SHP77 (cell line): Measurements from ENCODE around the gene CISTR.
"Not testable (repeated sequence)": the region's sequence is repeated elsewhere in the genome, so short reads cannot be mapped to it uniquely, and the experiment has no call there.

Experiments
- DNase-seq, 2 experiments: peaks; one replicate each; lab custom pipeline; 2025; lab: John Stamatoyannopoulos, UW

Gene CISTR

DNA sequence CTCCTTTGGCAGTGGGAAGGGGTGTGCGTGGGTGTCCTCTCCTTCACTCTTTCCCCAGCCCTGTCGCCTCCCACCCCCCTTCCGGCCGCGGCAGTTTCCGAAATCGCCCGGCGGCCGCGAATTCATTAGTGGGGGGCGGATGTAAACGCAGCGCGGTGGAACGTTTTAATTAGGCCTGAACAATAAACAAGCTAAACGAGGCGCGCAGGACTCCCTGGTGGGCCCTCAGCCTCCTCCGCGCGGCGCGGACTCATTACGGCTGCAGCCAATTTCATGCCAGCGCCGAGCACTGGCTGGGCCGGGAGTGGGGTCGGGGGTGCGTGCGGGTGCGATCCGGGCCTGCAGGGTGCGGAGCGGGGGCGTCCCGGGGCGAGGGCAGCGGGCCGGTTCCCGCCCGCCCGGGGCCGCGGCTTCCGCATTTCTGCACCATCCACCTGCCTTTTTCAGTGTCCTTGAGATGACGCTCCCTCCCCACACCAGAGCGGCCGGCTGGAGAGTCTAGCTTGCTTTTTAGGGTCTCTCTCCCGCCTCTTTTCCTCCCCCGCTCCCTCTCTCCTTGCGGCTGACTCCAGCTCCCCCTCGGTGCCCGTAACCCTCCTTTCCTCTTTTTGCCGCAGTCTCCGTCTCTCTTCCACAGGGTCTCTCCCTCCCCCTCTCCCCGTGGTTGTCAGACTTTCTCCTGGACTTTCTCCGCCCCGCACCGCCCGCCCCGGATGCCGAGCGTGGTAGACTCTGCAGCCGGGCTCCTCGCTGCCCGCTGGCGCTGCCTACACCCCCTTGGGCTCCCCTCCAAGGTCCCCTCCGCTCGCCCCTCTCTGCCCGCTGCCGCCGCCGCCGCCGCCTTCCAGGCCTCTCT, at the start of gene CISTR:
CISTR (minus strand) TSS at position 644 of the 856 bp plus-strand sequence.
- DNase-seq = no peak

DNA sequence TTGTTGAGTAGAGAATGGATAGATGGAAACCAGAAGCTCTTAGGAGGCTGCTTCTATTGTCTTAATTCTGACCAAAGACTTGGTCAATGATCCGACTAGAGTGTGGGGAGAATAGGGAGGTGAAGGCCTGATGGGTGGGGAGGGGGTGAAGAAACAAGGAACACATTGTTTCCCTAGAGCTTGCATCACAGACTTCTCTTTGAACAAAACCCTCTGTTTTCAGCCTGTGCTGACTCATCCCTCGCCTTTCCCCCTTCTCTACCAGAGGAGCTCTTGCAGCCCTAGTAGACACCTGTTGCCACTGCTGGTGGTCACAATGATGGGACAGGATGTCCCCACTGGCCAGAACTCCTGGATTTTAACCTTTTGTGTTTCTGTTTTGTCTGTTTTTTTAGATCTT, 46.8 kb upstream of the CISTR start:
- no peak for DNase-seq

DNA sequence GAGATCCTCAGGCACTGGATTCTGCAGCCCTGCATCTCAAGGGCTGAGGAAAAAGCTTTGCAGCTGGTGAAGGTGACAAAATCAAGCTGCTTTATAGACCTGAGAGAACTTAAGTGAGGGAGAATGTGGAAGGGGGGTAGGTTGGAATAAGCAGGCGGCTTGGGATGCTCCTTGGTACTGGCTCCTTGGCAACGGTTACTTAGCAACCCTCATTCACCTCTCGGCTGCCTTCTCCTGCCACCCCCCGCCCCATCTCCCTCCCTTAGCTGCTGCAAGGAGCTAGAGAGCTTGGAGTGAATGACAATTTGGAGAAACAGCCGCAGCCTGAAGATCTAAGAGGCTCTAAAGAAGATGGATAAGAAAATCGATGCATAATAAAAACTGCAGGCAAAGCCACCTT, 44.1 kb upstream of the CISTR start:
- no peak for DNase-seq

DNA sequence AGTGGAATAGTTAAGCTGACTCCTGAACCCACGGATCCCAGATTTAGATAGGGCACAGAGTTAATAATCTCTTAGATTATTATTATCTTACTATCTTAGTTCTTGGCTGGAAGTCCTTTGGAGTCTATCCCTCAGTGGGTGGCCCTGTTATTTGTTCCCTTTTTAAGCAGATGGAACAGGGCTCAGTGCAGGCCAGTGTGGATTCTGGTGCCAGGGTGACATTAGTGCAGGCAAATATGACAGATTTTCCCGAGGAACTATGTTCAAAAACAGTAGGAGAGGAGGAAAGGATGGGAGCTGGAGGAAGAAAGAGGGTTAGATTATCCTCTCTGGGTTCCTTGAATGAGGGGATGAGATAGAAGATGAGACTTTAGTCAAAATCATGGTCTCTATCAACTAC, 41.4 kb upstream of the CISTR start:
- DNase-seq = no peak

DNA sequence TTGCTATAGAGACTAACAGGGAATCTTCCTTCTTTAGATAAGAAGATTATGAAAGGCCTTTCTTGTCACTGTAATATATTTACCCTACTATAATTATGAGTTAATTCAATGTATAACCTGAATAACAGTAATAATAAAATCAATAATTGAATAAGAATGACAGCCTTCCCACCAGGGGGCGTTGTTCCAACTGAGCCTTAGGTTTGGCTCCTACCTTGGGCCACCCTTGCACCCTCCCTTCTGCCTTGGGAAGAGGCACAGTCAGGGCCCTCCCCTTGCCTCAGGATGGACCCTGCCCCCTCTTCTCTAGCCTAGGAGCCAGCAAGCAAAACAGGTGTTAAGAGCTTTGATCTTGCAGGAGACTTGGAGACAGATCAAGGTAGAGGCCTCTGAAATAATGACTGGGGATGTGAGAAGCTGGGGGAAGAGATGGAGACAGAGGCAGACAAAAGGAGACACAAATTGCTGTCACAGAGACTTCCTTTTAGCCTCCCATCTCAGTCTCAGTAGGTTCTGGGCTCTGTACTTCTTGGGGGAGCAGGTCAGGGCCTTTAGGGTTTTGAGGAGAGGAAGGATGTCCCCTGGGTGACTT, 40.1 kb upstream of the CISTR start:
- DNase-seq = no peak

DNA sequence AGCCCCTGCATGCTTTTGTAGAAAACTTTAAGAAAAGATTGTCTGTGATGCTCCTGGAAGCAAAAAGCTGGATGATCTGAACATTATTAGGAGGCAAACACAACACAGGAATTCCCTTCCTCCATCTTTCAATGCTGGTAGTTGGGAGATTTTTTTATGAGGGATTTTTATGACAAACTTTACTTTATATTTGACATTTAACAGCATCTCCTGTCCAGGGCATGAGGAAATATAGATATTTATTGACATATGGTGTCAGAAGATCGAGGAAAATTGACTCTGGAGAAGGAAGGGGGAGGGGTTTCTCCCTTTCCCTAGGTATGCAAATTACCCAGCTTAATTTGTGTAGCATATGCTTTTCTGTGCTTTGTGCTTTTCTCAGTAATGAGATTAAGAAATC, 37.8 kb upstream of the CISTR start:
- DNase-seq = no peak

DNA sequence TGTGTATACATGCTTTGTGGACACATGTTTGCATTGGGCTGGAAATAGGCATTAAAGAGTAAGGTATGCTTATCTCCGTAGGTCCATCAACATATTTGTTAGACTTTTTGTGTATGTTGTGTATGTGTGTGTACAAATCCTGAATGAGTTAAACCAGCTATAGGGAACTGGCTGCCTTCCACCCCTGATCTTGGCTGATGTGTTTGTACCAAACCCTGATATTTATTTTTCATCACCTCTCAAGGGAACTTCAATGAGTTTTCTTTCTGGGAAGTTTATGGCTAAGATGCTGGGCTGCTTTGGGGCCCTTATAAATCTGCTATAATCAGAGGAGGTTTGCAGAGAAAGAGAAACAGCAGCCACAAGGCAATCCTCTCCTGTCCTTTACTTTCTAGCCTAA, 37.1 kb upstream of the CISTR start:
- DNase-seq = no peak

DNA sequence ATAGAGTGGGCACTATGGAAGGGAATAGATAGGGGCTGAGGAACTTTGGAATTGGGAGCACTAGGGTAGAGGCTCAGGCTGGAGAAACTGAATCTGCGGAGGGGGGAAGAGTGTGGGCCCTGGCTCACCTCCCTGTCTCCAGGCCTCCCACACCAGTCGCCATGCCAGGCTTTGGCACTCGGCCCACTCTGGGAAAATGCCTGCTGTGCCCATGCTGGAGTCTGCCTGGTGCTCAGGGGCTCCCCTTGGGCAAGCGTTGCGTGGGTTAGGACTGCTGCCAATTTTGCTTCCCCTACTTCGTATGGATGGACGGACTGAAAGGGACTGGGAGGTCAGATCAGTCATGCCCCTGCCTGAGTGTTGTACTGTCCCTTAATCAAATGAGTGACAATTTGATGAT, 34.6 kb upstream of the CISTR start:
- no peak for DNase-seq

DNA sequence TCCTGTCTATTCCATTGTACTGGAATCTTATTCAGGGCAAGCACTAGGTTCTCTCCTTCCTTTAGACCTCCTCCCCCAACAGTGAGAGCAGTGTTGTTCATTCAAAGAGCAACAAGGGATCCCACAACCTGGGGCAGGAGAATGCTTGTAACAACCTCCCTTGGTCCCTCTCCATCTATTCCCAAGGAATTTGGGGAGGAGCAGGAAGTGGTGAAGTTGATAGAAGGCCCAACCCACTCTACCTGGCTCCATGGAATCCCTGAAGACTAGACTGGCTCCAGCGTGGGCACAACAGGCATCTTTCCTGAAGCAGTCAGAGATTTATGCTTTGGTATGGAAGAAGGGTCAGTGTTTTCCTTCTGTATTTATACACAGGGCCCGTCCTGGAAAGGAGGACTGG, 33.4 kb upstream of the CISTR start:
- DNase-seq = no peak

DNA sequence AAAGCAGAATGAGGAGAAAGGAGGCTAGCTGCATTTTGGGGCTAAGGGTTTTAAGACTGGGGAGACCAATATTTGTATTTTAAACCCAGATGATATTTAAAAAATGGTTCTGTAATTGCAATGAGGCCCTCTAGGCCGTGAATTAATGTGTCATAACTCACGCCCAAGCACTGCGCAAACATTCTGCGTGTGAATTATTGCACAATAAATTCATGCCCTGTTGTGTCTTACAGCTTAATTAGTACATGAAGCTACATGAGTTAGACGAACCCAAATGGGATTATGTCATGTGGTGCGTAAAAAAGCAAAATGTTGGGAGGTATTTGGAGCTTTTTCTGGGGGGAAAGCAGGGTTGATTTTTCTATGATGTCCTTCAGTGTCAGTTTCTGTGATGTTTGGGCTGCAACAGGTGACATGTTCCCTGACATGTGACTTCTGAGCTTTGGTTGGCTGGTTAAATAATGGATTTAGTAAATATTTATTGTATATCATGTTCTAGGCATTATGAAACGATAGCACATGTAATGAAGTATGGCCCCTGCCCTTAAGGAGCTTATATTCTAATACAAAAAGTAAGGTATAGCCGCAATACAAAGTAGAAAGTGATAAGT, 30.4 kb upstream of the CISTR start:
- DNase-seq = no peak

DNA sequence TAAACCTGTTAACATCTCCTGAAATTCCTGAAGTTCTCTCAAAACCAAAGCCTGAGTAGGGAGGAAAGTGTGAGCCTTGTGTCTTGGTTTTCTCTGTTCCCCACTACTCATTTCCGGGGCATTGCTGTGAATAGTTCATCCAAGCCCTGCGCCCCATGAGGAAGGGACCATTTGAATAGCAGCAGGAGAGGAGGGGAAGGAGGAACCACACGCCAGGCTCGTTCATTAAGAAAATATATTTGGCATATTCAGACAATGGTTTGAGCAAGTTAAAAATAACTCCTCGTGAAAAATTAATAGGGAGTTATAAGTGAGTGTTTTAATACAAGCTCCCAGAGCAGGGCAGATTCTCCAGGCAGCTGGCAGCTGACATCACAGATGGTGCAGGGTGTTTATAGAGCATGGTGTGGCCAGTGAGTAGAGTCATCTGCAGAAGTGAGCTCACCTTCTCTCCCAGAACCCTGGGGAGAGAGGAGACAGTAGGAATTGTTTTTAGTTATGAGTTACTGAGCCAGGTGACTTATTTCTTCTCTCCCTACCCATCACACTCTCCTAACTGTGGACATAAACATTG, 29.5 kb upstream of the CISTR start:
- DNase-seq = peak in 1 of 2 experiments; percentile 34

DNA sequence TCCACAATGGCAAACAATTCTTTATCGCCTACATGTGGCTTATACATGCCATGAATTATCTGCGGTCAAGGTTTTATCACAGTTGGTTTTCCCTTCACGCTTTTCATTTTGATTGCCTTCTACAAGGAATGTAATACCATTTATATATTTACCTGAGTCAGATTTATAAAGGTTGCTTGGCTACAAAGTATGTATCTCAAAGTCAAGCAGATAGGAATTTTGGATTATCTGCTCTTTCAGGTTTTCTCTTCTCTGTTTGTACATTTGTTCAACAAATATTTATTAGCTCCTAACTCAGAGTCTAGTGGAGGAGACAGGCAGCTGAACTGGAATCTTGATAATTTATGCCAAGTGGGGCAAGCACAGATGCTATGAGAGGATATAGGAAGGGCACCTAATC, 28.5 kb upstream of the CISTR start:
- no peak for DNase-seq

DNA sequence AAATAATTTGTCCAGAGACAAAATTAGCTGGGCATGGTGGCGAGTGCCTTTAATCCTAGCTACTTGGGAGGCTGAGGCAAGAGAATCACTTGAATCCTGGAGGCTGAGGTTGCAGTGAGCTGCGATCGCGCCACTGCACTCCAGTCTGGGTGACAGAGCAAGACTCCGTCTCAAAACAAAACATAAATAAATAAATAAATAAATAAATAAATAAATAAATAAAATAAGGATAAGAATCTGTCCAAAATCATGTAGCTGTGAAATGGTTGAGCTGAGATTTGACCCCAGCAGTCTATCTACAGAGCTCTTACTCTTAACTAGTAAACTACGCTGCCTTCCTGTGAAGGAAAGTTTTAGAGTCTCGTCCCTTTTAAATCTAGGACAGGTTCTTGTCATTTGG, 27.9 kb upstream of the CISTR start:
- not testable (repeated sequence) for DNase-seq

DNA sequence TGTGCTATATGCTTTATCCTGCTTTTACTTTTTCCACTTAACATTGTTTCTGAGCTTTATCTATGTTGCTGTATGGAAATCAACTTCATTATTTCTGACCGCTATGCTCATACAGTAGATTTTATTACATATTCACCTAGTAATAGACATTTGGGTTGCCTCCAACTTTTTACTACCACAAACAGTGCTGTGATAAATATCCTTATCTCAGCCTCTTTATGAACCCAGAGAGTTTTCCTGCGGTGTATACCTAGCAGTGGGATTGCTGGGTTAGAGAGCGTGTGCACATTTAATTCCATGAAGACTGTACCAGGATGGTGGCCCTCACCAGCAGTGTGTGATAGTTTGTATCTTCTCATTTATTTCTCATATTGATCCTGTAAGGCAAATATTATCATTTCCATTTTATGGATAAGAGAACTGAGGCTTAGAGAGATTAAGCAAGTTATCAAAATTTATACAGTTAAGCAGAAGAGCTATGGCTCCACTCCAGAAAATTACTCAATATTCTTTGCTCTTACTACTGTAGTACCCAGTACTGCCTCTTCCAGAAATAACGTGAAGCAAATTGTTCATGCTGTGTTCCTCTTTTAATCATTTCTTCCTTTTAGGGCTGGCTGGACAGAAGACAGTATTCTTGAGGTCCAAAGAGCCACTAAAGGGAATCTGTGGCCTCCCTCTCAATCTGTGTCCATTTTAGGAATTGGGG, 26.3 kb upstream of the CISTR start:
- DNase-seq = no peak

DNA sequence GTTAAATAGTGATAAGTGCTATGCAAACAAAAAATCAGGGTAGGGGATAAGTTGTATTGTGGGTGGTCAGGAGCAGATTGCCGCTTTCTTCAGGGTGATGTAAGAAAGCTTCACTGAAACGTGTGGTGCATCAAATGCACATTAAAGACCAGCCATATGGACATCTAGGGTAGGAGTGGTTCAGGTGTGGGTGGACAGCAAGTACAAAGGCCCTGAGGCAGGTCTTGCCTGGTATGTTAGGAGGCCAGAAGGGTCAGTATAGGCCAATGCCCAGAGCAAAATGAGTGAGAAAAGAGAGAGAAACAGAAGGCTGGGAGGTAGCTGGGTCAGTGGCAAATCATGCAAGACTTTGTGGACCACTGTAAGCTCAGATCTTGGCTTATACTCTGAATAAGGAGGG, 25.6 kb upstream of the CISTR start:
- DNase-seq = no peak

DNA sequence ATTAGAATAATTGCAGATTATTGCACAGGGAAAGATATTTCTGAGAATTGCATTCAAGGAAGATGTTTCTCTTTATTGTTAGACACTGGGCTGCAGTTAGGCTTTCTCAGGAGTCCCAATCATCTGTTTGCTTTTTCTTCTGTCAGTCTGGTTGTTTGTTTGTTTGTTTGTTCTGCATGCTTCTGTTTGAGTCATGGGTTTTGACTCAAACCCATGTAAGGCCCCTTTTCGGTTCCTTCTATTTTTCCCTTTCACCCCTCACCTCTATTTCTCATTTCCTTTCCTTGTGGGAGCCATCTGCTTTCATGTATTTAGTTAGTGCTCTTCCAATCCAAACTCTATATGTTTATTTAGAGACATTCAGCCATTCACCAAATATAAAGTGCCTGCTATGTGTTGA, 25.1 kb upstream of the CISTR start:
- no peak for DNase-seq

DNA sequence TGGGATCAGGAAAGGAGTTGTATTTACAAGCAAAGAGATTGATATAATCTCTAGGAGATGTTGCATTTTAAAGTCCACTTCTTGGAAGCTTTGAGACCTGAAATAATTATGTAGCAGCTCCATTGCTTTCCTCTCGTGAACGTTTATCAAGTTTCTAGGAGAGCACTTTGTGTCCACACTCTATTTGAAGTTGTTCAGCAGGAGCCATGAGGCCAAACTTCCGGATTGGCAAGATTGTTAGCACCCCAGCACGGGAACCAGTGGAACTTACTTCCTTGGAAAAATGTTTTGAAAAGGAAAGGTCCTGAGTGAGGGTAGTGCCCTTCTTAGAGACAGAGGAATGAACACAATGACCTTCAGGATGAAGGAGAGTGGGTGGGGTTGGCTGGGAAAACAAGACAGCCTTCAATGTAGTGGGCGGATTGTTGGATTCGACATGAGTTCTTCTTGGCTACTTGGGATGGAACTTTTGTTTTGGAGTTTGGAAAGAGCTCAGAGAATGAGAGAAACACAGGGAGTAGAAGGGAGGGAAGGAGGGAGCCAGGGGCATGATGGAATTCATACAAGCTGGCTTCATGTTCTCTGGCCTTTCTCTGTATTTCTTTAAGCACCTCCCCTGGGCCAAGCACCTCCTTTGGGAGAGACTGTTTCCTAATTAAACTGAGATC, 23.8 kb upstream of the CISTR start:
- DNase-seq = no peak

DNA sequence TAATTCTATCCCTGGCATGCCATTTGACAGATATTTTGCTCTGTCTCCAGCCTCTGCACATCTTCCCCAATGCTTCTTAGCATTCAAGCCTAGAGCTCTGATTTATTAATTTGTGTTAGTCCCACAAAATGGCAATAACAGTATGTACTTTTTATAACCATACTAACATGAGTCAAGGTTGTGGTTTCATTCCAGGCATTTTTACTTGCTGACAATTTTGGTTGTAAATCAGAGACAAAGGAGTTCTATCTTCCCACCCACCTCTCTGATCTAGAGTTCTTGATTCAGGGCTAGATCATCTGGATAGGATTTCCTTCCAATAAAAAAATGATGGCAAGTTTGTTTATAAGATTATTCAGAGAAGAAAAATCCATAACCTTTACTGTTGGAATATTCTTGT, 18.5 kb upstream of the CISTR start:
- no peak for DNase-seq

DNA sequence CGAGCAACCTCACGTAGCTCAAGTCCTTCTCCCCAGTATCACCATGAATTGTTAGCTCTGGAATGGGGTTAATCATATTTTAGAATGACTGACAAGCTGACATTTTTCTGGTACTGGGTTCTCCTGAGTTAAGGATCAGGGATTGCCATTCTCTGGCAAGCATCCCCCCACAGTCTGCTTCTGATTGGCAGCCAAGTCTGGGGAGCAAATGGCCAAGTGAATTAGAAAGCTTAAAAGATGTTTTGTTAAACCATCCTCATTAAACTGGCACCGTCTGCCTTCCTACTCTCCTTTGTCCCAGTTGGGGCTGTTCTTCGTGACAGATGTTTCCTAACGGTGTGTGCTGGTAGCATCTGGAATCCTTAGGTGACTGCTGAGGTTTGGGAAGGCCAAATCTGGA, 17.2 kb upstream of the CISTR start:
- DNase-seq = no peak

DNA sequence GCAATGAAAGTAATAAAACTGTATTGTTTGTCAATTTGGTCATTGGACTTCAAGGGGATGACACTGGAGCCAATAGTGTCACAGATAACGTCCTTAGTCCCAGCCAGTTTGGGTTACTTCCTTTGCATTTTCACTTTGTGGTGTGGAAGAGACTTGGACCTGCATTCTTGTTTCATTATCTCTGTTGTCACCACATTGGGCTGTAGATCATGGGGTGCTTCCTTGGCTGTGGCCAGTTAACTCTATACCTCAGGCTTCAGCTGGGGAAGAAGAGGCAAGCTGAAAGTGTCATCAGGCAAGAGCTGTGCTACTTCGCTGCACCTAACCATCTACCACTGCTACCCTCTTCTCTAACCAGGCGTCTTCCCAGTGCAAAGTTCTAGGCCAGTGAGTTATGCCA, 15.1 kb upstream of the CISTR start:
- DNase-seq = no peak

DNA sequence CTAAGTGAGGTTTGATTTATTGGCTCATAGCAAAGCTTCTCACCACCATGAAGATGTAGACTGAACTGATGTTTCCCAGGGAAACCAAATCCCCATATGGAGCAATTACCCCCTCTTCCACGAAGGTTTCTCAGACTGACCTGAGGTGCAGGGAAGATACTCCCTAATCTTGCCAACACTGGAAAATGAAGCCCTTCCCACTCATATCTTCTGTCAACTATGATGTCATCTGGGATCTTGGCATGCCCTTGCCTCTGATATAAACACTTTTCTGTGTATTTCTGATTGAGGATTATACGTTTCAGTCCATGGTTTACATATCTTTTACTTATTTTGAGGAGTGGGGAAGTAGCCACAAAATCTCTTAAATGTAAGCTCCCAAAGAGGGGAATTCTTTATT, 14.1 kb upstream of the CISTR start:
- DNase-seq = no peak

DNA sequence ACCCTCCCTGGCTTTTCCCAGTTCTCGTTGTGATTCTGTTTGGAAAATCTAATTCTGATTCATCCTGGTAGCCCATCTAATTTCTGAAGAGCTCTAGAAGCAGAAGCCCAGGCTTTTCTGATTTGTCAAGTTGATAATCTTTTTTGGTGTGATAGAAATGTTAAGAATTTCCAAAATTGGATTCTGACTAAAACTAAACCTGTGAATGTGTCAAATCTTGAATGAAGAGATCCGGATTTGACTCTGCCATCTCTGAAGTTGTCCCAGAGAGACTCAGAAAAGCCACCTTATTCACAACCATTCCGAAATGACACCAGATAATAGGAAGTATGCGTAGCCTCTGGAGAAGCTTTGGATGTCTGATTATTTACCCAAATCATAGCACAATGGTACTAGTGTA, 12.8 kb upstream of the CISTR start:
- no peak for DNase-seq
